ENCODE data around the gene SURF6. TPM values are rescaled to one million over a fixed set of nuclear protein-coding genes. Genes with fewer than 3 reads are reported as not detected.
A peak's percentile ranks its signal among the peaks of the same experiment; 100 is the strongest.

Gene SURF6
- total RNA-seq, 2 experiments from 2014 or later, result 19.2 to 27.8 TPM

DNA sequence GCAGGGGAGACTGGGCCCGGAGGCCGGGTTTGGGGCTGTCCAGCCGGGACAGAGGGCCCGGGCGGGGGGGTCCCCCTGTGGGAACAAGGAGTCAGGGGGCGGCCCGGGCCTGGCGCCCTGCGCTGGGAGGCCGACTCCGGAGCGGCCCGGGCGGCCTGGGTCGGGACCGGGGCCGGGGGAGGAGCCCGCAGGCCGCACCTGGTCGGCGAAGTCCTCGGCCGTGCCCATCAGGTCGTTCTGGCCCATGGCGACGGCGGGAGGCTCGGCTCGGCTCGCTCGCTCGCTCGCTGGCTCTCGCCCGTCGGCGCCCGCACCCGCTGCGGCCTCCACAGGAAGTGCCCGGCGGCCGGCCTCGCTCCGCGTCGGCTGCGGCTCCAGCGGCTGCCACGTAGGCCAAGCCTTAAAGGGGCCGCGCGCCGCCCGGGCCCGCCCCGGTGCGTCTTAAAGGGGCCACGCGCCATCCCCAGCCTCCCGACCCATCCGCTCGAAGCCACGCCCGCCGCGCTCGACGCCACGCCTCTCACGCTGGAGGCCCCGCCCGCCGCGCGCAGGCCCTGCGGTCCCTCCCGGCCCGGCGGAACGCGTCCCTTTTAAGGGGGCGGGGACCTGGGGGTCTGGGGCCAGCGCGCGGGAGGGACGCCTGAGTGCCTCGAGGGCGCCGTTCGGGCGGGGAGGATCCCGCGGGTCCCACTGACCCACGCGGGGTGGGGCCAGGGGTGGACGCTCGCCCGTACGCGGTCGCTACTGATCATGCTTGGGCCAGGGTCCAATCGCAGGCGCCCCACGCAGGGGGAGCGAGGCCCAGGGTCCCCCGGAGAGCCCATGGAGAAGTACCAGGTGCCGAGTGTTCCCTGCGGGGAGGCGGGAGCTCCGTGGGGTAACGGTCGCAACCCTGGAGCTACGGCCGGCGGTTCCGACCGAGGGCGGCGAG lies 40.0 kb upstream of the SURF6 start, which contains the start of the genes STKLD1 and SURF4:
Gene STKLD1, plus strand, starts transcription at position 643 of the 931 bp plus-strand sequence. Its CDS starts 108 bp downstream, at position 751.
Gene SURF4, minus strand, starts transcription at position 337 of the 931 bp plus-strand sequence. Its CDS starts 91 bp downstream, at position 246.
- Histone ChIP-seq H4K20me1 (ENCODE audit: insufficient read depth, low read length) (peaks cover 13% of the 10 kb centered on the region), H3K4me3 (ENCODE audit: low read depth, low read length, poor library complexity, severe bottlenecking) (peak within 1 kb of the TSS; percentile 91), H2AFZ (ENCODE audit: low read length) (peak within 1 kb of the TSS; percentile 93), H3K4me1 (ENCODE audit: insufficient read depth, low read length, poor library complexity, severe bottlenecking) (peaks cover 27% of the 10 kb centered on the region), H3K79me2 (ENCODE audit: insufficient read depth, low read depth, low read length) (peaks cover 48% of the 10 kb centered on the region), H3K9me3 (ENCODE audit: low read length) (no peaks in the 10 kb centered on the region), H3K4me2 (ENCODE audit: low read length) (peak within 1 kb of the TSS; percentile 94), H3K9me2 (ENCODE audit: insufficient read depth, low read length) (no peaks in the 10 kb centered on the region), H3K27ac (ENCODE audit: low read depth, low read length, poor library complexity, severe bottlenecking) (peak within 1 kb of the TSS; percentile 67), H3K36me3 (ENCODE audit: insufficient read depth, low read length) (peaks cover 27% of the 10 kb centered on the region)
- no TSS peak for BruUV-seq (replicated peaks)
- CTCF ChIA-PET (ENCODE audit: unreplicated experiment), result no interaction called here
- intact Hi-C loops (cut with micrococcal nuclease; ENCODE audit: unreplicated experiment), result loop anchor here (1.0 to 2.0 kb wide), 2 partner anchors 20 to 39 kb away; partner anchors contain the start of genes SURF1, SURF2 and SURF6
- POLR2A ChIA-PET, result no interaction called here
- TF ChIP-seq EZH2phosphoT487 (IDR thresholded peaks at IDR 0.05; ENCODE audit: borderline replicate concordance, low read depth, low read length) (no peak), CTCF (conservative IDR thresholded peaks at IDR 0.05; ENCODE audit: low read length) (no peak)
- peak; percentile 97 for DNase-seq (ENCODE audit: low spot score)

- Histone ChIP-seq H2AFZ (ENCODE audit: low read length) (no peak overlapping the region), H4K20me1 (ENCODE audit: insufficient read depth, low read length) (peaks cover 21% of the 10 kb centered on the region), H3K4me2 (ENCODE audit: low read length) (peak overlapping the region; percentile 94), H3K4me1 (ENCODE audit: insufficient read depth, low read length, poor library complexity, severe bottlenecking) (peaks cover 34% of the 10 kb centered on the region), H3K36me3 (ENCODE audit: insufficient read depth, low read length) (peaks cover 35% of the 10 kb centered on the region), H3K9me3 (ENCODE audit: low read length) (no peaks in the 10 kb centered on the region), H3K9me2 (ENCODE audit: insufficient read depth, low read length) (no peaks in the 10 kb centered on the region), H3K27ac (ENCODE audit: low read depth, low read length, poor library complexity, severe bottlenecking) (peak overlapping the region; percentile 67), H3K79me2 (ENCODE audit: insufficient read depth, low read depth, low read length) (peaks cover 56% of the 10 kb centered on the region), H3K4me3 (ENCODE audit: low read depth, low read length, poor library complexity, severe bottlenecking) (peak overlapping the region; percentile 91)
- no TSS peak for BruUV-seq (replicated peaks)
- peak; percentile 65 for DNase-seq (ENCODE audit: low spot score)
- ChIA-PET POLR2A (interaction anchor here (1.4 kb wide), 1 partner anchor 22 kb away, joined by 4 read pairs; no protein-coding TSS in a partner anchor), CTCF (ENCODE audit: unreplicated experiment) (interaction anchor here (1.0 kb wide), 1 partner anchor 18 kb away, joined by 3 read pairs; no protein-coding TSS in a partner anchor)
- TF ChIP-seq EZH2phosphoT487 (IDR thresholded peaks at IDR 0.05; ENCODE audit: borderline replicate concordance, low read depth, low read length) (no peak), CTCF (conservative IDR thresholded peaks at IDR 0.05; ENCODE audit: low read length) (peak; percentile 72)
- intact Hi-C loops (cut with micrococcal nuclease; ENCODE audit: unreplicated experiment), result loop anchor here (2.0 kb wide), 1 partner anchor 38 kb away; the partner anchor contains the start of gene SURF6
These were observed 39.2 kb upstream of the SURF6 start for GRCh38 chr9:133375116-133375723.

All from OCI-LY7 (cell line).